DMS153 (cell line): ENCODE measurements around the gene TNFRSF1B.

Source experiments
- DNase-seq: peaks from one replicate; lab custom pipeline; 2025; lab: John Stamatoyannopoulos, UW

The TNFRSF1B gene

DNA sequence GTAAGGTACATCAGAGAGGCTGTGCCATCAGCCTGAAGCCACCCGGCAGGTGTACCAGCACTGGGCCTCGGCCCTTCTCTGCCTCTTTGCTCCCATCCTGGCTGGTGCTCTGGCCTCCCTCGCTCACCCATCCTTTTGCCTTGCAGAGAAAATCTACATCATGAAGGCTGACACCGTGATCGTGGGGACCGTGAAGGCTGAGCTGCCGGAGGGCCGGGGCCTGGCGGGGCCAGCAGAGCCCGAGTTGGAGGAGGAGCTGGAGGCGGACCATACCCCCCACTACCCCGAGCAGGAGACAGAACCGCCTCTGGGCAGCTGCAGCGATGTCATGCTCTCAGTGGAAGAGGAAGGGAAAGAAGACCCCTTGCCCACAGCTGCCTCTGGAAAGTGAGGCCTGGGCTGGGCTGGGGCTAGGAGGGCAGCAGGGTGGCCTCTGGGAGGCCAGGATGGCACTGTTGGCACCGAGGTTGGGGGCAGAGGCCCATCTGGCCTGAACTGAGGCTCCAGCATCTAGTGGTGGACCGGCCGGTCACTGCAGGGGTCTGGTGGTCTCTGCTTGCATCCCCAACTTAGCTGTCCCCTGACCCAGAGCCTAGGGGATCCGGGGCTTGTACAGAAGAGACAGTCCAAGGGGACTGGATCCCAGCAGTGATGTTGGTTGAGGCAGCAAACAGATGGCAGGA lies 24.5 kb upstream of the TNFRSF1B start:
- DNase-seq = no peak

DNA sequence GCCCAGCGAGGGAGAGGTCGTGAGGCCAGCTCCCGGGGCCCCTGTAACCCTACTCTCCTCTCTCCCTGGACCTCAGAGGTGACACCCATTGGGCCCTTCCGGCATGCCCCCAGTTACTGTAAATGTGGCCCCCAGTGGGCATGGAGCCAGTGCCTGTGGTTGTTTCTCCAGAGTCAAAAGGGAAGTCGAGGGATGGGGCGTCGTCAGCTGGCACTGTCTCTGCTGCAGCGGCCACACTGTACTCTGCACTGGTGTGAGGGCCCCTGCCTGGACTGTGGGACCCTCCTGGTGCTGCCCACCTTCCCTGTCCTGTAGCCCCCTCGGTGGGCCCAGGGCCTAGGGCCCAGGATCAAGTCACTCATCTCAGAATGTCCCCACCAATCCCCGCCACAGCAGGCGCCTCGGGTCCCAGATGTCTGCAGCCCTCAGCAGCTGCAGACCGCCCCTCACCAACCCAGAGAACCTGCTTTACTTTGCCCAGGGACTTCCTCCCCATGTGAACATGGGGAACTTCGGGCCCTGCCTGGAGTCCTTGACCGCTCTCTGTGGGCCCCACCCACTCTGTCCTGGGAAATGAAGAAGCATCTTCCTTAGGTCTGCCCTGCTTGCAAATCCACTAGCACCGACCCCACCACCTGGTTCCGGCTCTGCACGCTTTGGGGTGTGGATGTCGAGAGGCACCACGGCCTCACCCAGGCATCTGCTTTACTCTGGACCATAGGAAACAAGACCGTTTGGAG lies 23.7 kb upstream of the TNFRSF1B start:
- no peak for DNase-seq

DNA sequence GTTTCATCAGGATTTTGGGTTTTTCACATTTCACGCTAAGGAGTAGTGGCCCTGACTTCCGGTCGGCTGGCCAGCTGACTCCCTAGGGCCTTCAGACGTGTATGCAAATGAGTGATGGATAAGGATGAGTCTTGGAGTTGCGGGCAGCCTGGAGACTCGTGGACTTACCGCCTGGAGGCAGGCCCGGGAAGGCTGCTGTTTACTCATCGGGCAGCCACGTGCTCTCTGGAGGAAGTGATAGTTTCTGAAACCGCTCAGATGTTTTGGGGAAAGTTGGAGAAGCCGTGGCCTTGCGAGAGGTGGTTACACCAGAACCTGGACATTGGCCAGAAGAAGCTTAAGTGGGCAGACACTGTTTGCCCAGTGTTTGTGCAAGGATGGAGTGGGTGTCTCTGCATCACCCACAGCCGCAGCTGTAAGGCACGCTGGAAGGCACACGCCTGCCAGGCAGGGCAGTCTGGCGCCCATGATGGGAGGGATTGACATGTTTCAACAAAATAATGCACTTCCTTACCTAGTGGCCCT lies 23.1 kb upstream of the TNFRSF1B start:
- peak; percentile 48 for DNase-seq

DNA sequence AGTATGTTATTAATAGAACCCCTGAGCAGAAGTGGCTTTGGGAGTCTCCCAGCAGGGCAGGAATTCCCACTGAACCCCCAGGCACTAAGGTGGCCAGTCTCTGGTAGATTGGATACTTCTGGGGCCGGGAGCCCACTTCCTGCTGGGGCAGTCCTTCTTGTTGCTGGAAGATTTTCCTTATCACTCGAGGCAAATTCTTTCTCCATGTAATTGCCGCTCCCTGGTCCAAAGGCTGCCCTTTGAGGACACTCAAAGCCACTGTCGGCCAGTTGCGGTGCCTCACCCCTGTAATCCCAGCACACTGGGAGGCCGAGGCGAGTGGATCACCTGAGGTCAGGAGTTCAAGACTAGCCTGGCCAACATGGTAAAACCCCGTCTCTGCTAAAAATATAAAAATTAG lies 22.6 kb upstream of the TNFRSF1B start:
- no peak for DNase-seq

DNA sequence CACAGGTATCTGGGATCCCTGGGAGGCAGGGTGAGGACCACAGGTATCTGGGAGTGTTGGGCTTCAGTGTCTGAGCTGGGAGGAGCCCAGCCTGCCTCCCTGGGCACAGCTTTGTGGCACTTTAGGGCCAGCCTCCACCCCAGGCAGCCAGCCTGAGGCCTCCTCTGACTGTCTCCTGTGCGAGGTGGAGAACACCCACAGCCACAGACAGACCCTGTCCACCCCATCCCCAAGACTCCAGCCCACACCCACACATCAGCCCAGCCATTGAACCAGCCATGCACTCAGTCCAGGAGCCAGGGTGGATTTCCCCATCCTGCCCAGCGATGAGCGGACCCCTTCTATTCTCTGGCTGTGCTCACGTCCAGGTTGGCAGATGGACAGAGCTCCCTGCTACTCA lies 21.8 kb upstream of the TNFRSF1B start:
- DNase-seq = no peak

DNA sequence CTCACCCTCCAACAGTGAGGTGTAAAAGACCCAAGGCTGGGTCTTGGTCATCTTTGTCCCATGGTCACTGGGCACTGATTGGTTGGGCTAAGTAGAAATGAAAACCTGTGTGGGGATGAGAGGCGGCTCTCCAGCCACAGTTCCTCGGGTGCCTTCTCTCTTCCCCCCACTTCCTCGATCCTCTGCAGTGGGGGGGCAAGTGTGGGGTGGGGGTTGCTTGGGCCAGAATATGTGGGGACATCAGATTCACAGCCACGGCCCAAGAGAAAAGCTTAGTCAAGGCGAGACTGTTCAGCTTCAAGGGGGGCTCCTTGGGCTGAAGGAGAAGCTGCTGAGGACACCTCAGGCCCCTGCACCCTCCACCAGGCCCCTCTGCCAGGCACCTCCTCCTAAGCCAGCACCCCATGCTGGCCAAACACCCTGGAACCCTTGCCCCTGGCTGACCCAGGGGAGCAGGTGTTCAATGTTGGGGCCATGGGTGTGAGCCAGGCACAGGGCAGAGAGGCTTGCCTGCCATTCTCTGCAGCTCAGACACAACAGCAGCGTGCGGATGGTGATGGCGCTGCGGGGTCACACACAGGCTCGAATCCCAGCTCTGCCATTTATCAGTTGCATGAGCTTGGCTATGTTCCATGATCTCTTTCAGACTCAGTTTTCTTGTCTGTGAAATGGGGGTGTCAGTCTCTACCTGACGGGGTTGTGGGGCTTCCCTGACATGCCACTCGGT lies 21.0 kb upstream of the TNFRSF1B start:
- no peak for DNase-seq

DNA sequence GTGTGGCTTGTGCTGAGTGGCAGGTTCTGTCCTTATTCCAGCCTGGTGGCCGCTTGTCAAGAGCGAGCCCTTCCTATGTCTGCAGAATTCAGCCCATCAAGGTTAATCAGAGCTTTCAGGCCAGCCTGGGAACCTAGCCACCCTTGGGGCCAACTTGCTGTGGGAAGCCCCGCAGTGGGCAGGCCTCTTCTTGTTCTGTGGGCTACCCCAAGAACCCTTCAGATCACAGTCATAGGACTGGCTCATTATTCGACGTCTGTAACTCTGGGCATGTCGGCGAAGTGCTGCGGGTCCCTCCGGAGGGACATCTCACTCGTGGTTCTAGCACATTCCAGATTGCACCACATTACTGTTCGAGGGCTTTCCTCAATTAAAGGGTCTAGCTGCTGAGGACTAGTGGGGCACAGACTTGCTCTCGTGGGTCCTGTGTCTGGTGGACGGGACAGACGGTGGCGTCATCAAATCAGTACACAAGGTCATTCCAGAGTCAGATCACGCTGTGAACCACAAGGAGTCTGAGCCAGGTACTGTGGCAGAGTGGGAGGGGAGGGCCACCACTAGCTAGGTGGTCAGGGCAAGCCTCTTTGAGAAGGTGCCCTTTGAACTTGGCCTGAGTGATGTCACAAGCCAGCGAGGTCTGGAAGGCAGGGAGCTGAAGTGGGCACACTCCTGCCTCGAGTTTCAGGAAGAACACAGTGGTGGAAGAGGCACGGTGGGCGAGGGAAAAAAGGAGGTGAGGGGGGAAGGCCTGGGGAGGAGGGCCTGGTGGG lies 20.3 kb upstream of the TNFRSF1B start:
- DNase-seq = no peak

DNA sequence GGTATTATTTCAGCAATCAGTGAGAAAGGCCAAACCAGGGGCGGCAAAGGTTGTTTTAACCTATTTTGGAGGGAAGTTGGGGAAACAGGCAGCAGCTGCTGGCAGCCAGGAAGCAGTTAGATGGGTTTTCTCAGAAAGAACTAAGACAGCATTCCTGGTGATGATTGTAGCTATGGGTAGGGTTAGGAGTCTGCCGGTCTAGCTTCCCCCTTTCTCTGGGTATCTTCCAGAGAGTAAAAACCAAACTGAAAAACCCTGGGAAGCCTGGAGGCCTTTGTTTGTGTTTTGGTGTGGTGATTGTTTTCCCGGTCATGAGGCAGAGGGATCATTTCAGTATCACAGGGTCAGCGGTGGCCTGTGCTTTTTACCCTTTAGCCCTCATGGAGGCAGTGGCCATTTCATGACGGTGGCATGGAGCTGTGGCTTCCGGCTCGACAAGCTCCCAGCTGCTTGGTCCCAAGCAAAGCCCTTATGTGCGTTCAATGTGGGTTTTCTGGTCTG lies 19.5 kb upstream of the TNFRSF1B start:
- DNase-seq = no peak

DNA sequence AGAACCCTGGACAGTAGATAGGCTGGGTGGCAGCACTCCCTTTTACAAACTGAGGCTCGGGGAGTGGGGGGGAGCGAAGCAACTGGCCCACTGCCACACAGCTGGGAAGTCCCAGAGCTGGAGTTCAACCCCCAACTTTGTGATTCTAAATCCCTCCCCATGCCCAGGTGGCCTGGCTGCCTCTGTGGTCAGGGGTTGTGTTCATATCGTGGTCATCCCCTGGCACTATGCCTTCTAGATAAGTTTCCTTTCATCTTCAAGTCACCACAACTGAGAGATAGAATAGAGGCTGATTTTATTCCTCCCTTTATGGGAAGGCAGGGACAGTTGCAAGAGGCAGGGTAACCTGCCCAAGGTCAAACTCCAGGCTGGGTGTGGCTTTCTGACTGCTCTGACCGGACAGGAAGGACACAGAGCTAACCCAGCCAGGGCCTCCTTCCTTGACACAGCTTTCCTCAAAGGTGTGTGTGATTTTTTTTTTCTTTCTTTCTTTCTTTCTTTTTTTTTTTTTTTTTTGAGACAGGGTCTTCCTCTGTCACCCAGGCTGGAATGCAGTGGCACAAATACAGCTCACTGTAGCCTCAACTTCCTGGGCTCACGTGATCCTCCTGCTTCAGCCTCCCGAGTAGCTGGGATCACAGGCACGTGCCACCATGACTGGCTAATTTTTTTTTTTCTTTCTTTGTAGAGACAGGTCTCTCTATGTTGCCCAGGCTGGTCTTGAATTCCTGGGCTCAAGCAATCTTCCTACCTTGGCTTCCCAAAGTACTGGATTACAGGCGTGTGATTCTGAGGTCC lies 18.4 kb upstream of the TNFRSF1B start:
- no peak for DNase-seq

DNA sequence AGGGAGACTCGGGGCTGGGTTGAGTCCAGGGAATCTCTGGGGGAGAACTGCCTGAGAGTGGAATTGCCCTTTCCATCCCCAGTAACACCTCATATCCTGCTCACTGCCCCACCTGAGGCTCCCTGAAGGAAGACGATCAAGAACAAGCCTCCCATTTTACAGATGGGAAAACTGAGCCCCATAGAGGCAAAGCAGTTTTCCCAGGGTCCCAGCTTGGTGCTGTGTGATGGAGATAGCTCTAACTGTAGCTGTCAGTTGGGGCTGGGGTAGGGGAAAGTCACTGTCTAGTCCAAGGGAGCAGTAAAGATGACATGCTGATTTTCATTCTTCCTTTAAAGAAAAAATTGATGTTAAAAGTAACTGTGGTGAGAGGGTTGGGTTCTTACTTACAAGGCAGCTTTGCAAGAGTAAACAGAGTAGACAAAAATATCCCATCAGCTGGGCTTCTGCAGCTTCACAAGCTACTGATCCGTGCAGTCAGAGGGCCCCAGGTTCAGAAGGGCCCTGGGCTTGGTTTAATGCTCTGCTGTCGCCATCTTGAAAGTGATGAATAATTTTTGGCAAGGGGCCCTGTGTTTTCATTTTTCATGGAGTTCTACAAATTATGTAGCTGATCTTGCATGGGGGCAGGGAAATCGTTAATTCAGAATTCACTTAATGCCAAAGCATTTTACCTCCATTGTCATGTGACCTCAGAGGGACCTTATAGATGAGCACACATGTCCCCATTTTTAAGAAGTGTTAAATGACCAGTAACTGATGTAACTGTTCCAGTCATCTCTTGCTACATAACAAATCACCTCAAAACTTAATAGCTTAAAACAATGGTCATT lies 17.6 kb upstream of the TNFRSF1B start:
- DNase-seq = no peak

DNA sequence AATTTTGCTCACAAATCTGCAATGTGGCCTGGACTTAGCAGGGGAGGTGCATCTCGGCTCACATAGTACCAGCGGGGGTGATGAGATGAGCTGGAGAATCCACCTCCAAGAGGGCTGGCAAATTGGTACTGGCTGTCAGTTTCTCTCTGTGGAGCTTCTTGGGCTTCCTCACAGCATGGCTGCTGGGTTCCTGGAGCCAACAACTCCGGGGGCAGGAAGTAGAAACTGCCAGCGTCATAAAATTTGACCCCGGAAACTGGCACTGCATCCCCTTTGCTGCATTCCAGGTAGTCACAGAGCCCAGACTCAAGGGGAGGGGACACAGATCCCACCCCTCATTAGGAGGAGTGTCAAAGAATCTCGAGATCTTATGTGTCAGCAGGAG lies 17.0 kb upstream of the TNFRSF1B start:
- no peak for DNase-seq

DNA sequence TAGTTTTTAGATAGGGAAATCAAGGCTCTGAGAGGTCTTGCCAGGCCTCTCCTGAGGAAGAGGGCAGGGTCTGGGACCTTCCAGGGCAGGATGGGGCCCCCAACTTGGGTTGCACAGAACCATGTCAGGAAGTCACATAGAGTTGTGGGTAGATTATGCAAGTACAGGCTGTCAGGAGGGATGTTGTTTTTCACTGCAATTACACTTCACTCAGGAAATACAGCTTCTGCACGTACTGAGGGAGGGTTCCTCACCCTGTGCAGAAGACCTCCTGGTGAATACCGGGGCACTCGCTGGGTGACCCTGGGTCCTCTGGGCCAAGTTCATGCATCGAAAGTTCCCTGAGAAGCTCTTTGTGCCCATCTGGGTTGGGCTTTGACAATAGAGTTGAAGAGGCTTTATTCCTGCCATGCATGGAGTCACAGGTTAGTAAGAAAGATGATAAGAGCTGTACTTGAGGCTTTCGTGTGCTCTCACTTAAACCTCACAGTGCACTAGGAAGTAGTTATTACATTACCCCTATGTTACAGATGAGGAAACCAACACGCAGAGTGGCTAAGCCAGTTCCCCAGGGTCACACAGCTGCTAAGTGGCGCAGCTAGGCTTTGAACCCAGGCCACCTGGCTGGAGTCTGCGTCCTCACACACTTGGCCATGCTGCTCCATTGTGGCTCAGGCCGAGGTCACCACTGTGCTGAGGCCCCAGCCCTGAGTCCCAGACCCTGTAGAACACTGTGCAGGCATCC lies 16.2 kb upstream of the TNFRSF1B start:
- DNase-seq = no peak

DNA sequence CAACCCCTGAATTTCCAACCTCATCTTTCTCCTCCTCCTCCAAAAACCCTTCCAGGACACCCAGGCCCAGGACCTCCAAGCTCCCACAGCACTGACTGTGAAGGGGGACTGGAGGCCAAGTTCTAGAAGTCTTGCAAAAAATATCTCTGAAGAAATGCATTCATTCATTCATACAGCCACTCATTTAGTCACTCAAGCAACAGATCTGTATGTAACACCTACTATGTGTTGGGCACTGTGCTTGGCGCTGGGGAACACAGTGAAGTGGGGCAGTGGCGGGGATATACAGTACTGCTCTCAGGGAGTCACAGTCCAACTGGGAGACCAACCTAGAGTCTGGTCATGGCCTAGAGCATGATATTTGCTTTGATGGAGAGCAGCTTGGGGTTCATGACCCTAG lies 15.3 kb upstream of the TNFRSF1B start:
- no peak for DNase-seq

DNA sequence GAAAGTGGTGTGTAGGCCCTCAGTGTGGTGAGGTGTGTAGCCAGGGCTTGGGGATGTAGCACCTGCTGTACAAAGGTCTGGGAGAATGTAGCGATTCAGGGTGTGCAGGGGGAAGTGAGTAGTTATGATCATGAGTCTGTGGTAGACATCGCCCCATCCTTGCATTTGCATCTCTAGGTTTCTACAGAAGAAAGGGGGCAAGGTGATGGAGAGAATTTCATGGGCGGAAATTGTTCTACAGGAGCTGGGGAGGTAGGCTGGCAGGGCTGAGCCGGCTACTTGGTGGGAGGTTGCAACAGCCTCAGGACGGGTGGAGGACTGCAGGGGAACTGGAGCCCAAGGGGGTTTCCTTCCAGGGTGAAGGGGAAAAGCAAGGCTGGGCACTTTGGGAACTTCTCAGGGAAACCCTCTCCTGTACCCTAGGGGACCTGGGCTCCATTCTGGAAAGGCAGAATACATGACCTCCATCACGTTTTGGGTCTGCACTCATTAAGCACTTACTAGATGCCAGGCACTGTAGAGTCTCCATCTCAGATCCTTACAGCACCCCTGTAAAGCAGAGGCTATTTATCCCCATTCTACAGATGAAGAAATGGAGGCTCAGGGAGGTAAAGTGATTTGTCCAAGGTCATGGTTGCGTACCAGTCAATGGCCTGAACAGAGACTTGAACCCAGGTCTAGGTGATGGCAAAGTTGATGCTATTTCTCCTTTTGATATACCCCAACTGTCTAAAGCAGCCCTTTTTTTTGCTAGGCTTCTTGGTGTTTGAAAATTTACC lies 14.5 kb upstream of the TNFRSF1B start:
- no peak for DNase-seq

DNA sequence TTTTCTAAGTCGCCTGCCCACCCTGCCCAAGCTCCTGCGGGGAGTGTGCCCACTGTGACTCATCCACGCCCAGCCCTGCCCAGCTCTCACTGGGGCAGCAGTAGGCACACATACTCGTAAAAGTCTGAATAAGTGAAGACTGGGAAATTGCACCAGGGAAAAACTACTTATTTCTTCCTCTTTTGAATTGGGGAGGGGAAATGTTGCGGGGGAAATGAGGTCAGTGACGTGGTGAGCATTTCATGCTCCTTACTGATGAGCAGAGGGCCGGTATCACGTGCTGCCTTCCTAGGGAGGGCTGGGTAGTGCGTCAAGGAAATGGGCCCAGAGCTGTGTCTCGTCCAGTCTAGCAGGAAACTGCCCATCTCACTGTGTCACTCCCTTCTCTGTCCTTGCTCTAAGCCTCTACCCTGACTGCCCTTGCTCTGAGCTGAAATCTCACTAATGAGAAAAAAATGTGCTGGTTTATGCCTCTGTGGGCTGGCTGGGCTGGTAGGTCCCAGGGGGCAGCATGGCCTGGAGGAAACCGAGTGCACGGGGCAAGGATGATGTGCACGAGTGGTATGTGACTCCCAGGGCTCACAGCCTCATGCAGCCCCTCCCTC lies 13.5 kb upstream of the TNFRSF1B start:
- no peak for DNase-seq

DNA sequence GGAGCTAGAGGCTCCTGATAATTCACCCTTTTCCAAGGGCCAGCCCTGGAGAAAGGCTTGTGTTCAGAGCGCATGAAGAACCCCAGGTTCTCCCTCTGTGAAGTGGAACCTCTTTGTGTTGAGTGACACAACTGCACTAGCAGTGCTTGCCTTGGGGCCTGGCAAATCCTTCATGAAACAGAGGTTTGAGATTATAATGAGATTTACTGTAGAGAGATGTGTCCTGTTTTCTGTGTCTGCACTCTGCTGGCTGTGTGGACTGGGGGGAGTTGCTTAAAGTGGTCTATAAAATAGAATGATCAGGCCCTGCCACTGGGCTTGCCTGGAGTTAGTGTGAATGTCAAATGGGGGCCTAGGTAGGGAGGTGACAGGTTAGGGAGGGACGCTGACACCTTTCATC lies 11.5 kb upstream of the TNFRSF1B start:
- DNase-seq = no peak

DNA sequence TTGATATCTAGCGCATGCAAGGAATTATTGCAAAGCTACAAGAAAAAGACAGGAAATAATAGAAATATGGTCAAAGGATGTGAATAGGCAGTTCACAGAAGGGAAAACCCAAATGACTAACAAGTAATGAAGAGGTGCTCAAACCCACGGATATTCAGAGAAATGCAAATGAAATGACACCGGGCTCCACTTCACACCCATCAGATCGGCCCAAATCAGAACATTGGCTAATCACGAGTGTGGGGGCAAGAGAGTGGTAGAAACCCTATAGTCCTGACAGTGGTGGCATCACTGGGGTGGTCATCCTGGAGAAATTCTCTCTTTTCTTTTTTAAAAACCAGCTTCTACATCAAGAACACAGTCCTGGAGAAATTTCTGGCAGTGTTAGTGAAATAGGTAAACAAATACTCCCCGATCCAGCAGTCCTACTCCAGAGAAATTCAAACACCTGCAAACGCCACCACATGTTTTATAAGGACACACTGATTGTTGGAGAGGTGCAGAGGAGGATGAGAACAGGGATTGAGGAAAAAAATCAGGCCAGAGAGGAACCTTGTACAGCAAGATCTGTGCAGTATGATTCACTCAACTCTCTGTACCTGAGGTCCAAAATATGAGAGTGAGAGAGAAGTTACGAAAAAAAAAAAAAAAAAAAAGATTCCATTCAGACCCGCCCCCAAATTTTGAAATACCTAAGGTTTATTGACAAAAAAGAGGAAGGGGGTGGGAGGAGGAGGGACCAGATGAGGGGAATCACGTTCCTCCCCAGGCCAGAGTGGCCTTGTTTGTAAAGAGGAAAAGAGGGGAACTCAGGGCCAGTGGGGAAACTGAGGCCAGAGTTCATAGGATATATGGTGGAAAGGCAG lies 9.2 kb upstream of the TNFRSF1B start:
- no peak for DNase-seq
